ENCODE results near the gene SLC16A10.
A peak's percentile ranks its signal among the peaks of the same experiment; 100 is the strongest.

SLC16A10 gene

GRCh38 chr6:111221804-111222203 is 134.5 kb downstream of the SLC16A10 start:
- DNase-seq (ENCODE audit: low read depth in 2 of 2) = no peak
- H3K4me3 ChIP-seq (replicated peaks in 1 of 2; ENCODE audit: low read depth in 2 of 2, low read length in 2 of 2) = no peak overlapping the region
- TF ChIP-seq CTCF (IDR thresholded peaks at IDR 0.05; ENCODE audit: low read depth, low read length) = no peak

GRCh38 chr6:111222341-111222740 is 135.0 kb downstream of the SLC16A10 start:
- no peak overlapping the region for H3K4me3 ChIP-seq (replicated peaks in 1 of 2; ENCODE audit: low read depth in 2 of 2, low read length in 2 of 2)
- no peak for TF ChIP-seq CTCF (IDR thresholded peaks at IDR 0.05; ENCODE audit: low read depth, low read length)
- no peak for DNase-seq (ENCODE audit: low read depth in 2 of 2)

GRCh38 chr6:111228094-111228493 is 140.8 kb downstream of the SLC16A10 start:
- no peak overlapping the region for H3K4me3 ChIP-seq (replicated peaks in 1 of 2; ENCODE audit: low read depth in 2 of 2, low read length in 2 of 2)

DNA sequence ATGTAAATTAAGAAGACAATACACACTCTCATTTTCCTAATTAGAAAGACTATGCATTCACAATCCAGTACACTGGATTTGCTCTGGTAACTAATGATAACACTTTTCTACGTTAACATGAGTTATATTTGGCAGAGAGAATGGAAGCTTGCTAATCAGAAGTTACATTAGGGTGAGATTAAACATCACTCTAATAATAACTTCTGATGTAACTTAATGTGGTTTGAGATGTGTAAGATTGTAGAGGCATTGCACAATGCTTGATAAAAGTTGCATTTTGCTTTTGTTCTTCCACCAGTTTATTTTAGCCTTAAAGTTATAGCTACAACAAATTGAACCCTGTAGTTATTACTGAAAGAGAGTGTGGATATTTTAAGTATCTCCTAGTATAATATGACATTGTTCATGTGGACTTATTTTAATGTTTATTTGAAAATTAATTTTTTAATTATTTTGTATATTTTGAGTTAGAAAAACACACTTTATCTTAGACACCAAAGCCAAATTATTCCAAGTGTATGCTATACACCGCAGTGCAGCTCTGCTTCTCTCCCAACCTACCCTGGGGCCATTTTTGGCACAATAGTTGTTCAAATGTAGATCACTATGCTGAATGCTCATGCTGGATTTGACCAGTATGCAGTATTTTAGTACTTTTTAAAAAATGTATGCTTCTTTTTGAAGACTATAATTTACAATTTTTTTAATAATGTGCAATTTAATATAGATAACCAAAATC is 143.2 kb downstream of the SLC16A10 start:
- no peak for TF ChIP-seq CTCF (IDR thresholded peaks at IDR 0.05; ENCODE audit: low read depth, low read length)
- DNase-seq (ENCODE audit: low read depth in 2 of 2) = peak; percentile 69 to 82
- H3K4me3 ChIP-seq (replicated peaks in 1 of 2; ENCODE audit: low read depth in 2 of 2, low read length in 2 of 2) = no peak overlapping the region

More at GRCh38 chr6:111228094-111228493, 140.8 kb downstream of the SLC16A10 start:
- peak; percentile 35 to 70 for DNase-seq (ENCODE audit: low read depth in 2 of 2)
- TF ChIP-seq CTCF (IDR thresholded peaks at IDR 0.05; ENCODE audit: low read depth, low read length) = no peak

GRCh38 chr6:111231090-111231459 is 143.8 kb downstream of the SLC16A10 start:
- no peak for DNase-seq (ENCODE audit: low read depth in 2 of 2)
- H3K4me3 ChIP-seq (replicated peaks in 1 of 2; ENCODE audit: low read depth in 2 of 2, low read length in 2 of 2) = no peak overlapping the region
- TF ChIP-seq CTCF (IDR thresholded peaks at IDR 0.05; ENCODE audit: low read depth, low read length) = no peak

- DNase-seq (ENCODE audit: low read depth in 2 of 2) = peak in 1 of 2 donors; percentile 51
- TF ChIP-seq CTCF (IDR thresholded peaks at IDR 0.05; ENCODE audit: low read depth, low read length) = no peak
- H3K4me3 ChIP-seq (replicated peaks in 1 of 2; ENCODE audit: low read depth in 2 of 2, low read length in 2 of 2) = no peak overlapping the region
Observed at GRCh38 chr6:111237852-111238251, 150.5 kb downstream of the SLC16A10 start.

Measured in cardiac fibroblast (primary cell).